Spinal cord (tissue), 10 donors: ENCODE measurements around the gene TMEM201. TPM values are rescaled to one million over a fixed set of nuclear protein-coding genes. Genes with fewer than 3 reads are reported as not detected.
A peak's percentile ranks its signal among the peaks of the same experiment; 100 is the strongest.

Experiments used
- DNase-seq, 6 donors: peaks; one replicate each; pipeline versions ENCODE4 v3.0.0 to v3.0.0-alpha.2; 2013 to 2015; ENCODE audit warnings: low spot score in 6 of 6, low read depth in 4 of 6
- H3K27ac ChIP-seq: one replicate; pipeline ENCODE4 v1.5.1; 2013; ENCODE audit warnings: low read depth, low read length, control low read depth
- H3K27me3 ChIP-seq: one replicate; pipeline ENCODE4 v1.6.1; 2013; ENCODE audit warnings: low read length; ENCODE audit not compliant: control insufficient read depth, insufficient read depth
- H3K36me3 ChIP-seq: one replicate; pipeline ENCODE4 v1.6.1; 2013; ENCODE audit warnings: low read length; ENCODE audit not compliant: control insufficient read depth, insufficient read depth
- H3K4me1 ChIP-seq: one replicate; pipeline ENCODE4 v1.6.1; 2013; ENCODE audit warnings: low read length; ENCODE audit not compliant: control insufficient read depth, insufficient read depth
- H3K4me3 ChIP-seq: one replicate; pipeline ENCODE4 v1.5.1; 2013; ENCODE audit warnings: low read depth, low read length, control low read depth
- H3K9me3 ChIP-seq: one replicate; pipeline ENCODE4 v1.6.1; 2013; ENCODE audit warnings: low read length; ENCODE audit not compliant: control insufficient read depth, insufficient read depth
- WGBS: methylation state at CpG from one replicate; pipeline ENCODE4 v1.1.5; 2013; ENCODE audit warnings: missing lambda C conversion rate; ENCODE audit not compliant: insufficient coverage; 5-methylcytosine and 5-hydroxymethylcytosine counted together
- polyA plus RNA-seq, 2 donors: library from polyadenylated mRNA; unstranded; fragments of 120-200 nt; gene quantifications; one replicate each; pipeline ENCODE4 v1.2.1, GENCODE V29; 2013; ENCODE audit not compliant: insufficient read length in 2 of 2
- total RNA-seq, 2 donors: library from RNA; depleted of rRNA in 1 of 2; stranded (reverse); fragments of 120-200 nt in 1 of 2; fragments of >200 nt in 1 of 2; gene quantifications; one replicate each; pipeline versions ENCODE4 v1.2.3 to v1.2.4, GENCODE V29; 2013 to 2014
- donor health status: healthy.

Gene TMEM201
- total and polyA plus RNA-seq, 4 donors = 7.2 to 27.7 (median 16.7) TPM

DNA sequence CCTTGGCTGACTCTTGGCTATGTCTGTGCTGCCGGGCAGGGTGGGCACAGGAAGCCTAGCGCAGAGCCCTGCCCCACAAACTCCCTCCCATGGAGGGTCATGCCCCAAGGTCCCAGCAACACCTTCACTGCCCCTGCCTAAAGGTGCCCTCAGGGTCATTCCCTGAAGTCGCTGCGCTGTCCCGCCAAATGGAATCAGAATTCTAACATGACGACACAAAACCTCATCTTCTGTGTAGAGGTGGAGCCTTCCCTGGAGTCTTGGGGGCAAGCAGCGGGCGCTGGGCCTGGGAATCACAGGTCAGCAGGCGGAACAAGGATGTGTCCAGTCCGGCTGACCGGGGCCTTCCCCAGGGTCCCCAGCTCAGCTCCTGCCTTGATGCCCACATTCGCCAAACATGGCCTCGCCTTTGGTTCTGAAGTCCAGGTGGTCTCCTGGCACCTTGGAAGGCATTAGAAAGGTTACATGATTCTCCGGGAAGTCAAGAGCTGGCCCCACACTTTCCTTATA is 17.3 kb downstream of the TMEM201 start:
- Histone ChIP-seq H3K27ac (no peak overlapping the region), H3K27me3 (no peaks in the 10 kb centered on the region), H3K4me3 (no peak overlapping the region), H3K36me3 (peaks cover 99% of the 10 kb centered on the region), H3K4me1 (peaks cover 22% of the 10 kb centered on the region), H3K9me3 (no peaks in the 10 kb centered on the region)
- no peak for DNase-seq
- WGBS = 98% methylated on average over 11 of the region's 14 CpGs

DNA sequence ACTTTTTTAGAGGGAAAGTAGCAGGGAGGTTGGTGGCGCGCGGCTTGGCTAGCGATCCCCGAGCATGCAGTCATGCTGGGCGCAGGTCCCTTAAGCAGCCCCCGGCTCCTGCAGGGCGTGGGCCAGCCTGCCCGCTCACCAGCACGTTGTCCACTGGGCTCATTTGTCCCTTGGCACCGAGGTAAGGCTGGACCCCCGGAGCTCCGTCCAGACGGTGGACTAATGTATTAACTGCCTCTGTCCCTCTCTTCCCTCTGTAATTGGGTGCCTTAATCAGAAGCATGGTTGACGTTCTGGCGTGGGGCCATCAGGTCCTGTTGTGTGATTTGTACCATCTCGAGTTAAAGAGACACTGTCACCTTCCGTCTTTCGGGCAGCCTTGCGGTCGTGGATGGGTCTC is 17.7 kb downstream of the TMEM201 start:
- H3K36me3 ChIP-seq = peaks cover 99% of the 10 kb centered on the region
- DNase-seq = peak in 1 of 6 donors; percentile 32

DNA sequence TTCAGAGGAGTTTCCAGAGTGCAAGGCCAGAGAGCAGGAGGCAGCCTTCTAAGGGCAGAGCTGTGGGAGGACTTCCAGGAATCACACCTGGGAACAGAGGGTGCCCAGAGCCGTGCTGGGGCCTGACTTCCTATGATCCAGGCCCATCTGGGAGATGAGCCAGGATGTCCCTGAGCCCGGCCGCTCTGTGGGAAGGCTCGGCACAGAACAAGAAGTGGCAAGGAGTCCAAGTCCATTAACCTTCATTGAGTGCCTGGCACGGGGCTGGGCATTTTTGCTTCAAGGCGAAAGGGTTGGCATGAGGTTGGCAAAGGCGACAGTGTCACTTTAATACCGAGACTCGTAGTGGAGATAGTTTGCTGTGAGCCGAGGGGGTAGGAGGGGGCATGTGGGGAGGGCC is 18.2 kb downstream of the TMEM201 start:
- DNase-seq = peak in 1 of 6 donors; percentile 67

More for the DNA sequence above, 17.7 kb downstream of the TMEM201 start:
- Histone ChIP-seq H3K9me3 (no peaks in the 10 kb centered on the region), H3K27me3 (no peaks in the 10 kb centered on the region), H3K27ac (no peak overlapping the region), H3K4me1 (peaks cover 22% of the 10 kb centered on the region), H3K4me3 (no peak overlapping the region)
- WGBS = 73% methylated on average over 21 of the region's 21 CpGs

GRCh38 chr1:9607352-9607751 is 18.6 kb downstream of the TMEM201 start:
- DNase-seq = no peak
- peaks cover 22% of the 10 kb centered on the region for H3K4me1 ChIP-seq
- whole genome bisulfite sequencing = 68% methylated on average over 17 of the region's 19 CpGs
- no peaks in the 10 kb centered on the region for H3K9me3 ChIP-seq
- peaks cover 99% of the 10 kb centered on the region for H3K36me3 ChIP-seq
- no peak overlapping the region for H3K27ac ChIP-seq
- H3K27me3 ChIP-seq = no peaks in the 10 kb centered on the region
- no peak overlapping the region for H3K4me3 ChIP-seq

More for the DNA sequence above, 18.2 kb downstream of the TMEM201 start:
- Histone ChIP-seq H3K4me3 (no peak overlapping the region), H3K27me3 (no peaks in the 10 kb centered on the region), H3K36me3 (peaks cover 99% of the 10 kb centered on the region), H3K9me3 (no peaks in the 10 kb centered on the region), H3K27ac (no peak overlapping the region), H3K4me1 (peaks cover 22% of the 10 kb centered on the region)
- 42% methylated on average over 10 of the region's 10 CpGs for WGBS

DNA sequence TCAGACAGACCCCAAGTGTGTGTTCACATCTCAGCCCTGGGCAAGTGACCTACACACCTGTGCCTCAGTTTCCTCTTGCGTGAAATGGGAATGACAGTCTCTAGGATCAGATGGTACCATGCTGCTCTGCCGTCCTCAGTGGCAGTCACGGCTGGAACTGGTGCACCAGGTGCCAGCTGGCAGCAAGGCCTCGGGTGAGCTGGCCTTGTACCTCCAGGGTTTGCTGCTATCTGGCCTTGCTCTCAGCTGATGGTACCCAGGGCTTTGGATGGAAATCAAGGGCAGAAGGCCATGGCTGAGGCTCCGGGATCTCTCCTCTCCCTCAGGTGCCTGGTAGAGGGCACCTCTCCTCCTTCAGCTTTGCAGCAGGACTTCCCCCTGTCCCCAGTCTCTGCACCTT is 21.3 kb downstream of the TMEM201 start:
- H3K36me3 ChIP-seq = peaks cover 98% of the 10 kb centered on the region

GRCh38 chr1:9610548-9610947 is 21.8 kb downstream of the TMEM201 start:
- no peak for DNase-seq
- peaks cover 98% of the 10 kb centered on the region for H3K36me3 ChIP-seq
- peaks cover 22% of the 10 kb centered on the region for H3K4me1 ChIP-seq
- H3K27ac ChIP-seq = no peak overlapping the region
- no peaks in the 10 kb centered on the region for H3K27me3 ChIP-seq
- H3K4me3 ChIP-seq = no peak overlapping the region
- 85% methylated on average over 25 of the region's 25 CpGs for WGBS
- no peaks in the 10 kb centered on the region for H3K9me3 ChIP-seq

More for the DNA sequence above, 21.3 kb downstream of the TMEM201 start:
- Histone ChIP-seq H3K4me3 (no peak overlapping the region), H3K9me3 (no peaks in the 10 kb centered on the region), H3K27ac (no peak overlapping the region), H3K4me1 (peaks cover 18% of the 10 kb centered on the region), H3K27me3 (no peaks in the 10 kb centered on the region)
- WGBS = 93% methylated on average over 5 of the region's 5 CpGs
- DNase-seq = no peak

DNA sequence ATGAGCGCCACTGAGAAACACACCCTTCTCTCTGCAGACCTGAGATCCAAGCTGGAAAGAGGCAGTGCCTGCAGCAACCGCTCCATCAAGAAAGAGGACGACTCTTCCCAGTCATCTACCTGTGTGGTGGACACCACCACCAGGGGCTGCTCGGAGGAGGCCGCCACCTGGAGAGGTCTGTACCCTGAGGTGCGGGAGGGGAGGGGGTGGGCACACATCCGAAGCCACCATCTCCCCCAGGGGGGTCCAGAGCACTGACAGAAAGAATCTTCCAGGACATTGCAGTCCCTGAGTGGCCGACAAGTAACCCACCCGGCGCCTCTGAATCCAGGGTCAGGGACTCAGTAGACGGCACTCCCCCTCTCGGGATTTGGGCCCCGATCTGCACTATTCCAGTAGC is 23.0 kb downstream of the TMEM201 start:
- Histone ChIP-seq H3K27ac (no peak overlapping the region), H3K27me3 (no peaks in the 10 kb centered on the region), H3K4me3 (no peak overlapping the region), H3K9me3 (no peaks in the 10 kb centered on the region), H3K36me3 (peaks cover 87% of the 10 kb centered on the region), H3K4me1 (peaks cover 18% of the 10 kb centered on the region)
- WGBS = 87% methylated on average over 7 of the region's 13 CpGs
- no peak for DNase-seq

GRCh38 chr1:9612162-9612845 is 23.6 kb downstream of the TMEM201 start:
- 92% methylated on average over 9 of the region's 11 CpGs for WGBS
- H3K4me1 ChIP-seq = peaks cover 12% of the 10 kb centered on the region
- no peaks in the 10 kb centered on the region for H3K9me3 ChIP-seq
- no peak overlapping the region for H3K4me3 ChIP-seq
- no peak for DNase-seq
- H3K27ac ChIP-seq = no peak overlapping the region
- no peaks in the 10 kb centered on the region for H3K27me3 ChIP-seq
- peaks cover 81% of the 10 kb centered on the region for H3K36me3 ChIP-seq

GRCh38 chr1:9612871-9613624 is 24.3 kb downstream of the TMEM201 start:
- DNase-seq = no peak
- Histone ChIP-seq H3K4me1 (peaks cover 6% of the 10 kb centered on the region), H3K36me3 (peaks cover 73% of the 10 kb centered on the region), H3K27ac (no peak overlapping the region), H3K27me3 (no peaks in the 10 kb centered on the region), H3K4me3 (no peak overlapping the region), H3K9me3 (no peaks in the 10 kb centered on the region)
- 91% methylated on average over 17 of the region's 20 CpGs for WGBS
